Hepatocyte (in vitro differentiated cells): ENCODE measurements around the gene EIPR1.

ENCODE experiments used
- EZH2 ChIP-seq: fragments of 200-600 bp; sonication (generic); IDR thresholded peaks from 2 replicates; pipeline ENCODE4 v1.6.1; 2016; ENCODE audit warnings: antibody characterized with exemption, mild to moderate bottlenecking, borderline replicate concordance
- EZH2phosphoT487 ChIP-seq: fragments of 200-600 bp; sonication (generic); IDR thresholded peaks from one replicate; pipeline ENCODE4 v1.6.1; 2018; ENCODE audit warnings: antibody characterized with exemption, mild to moderate bottlenecking, low read depth, moderate library complexity; ENCODE audit not compliant: unreplicated experiment, severe bottlenecking
- TF ChIP-seq, protein P1 (sequence below): fragments of 200-600 bp; sonication (generic); IDR thresholded peaks from 2 replicates; pipeline ENCODE4 v1.5.1; 2016; ENCODE audit warnings: antibody characterized with exemption, mild to moderate bottlenecking; ENCODE audit not compliant: poor library complexity

DNA sequence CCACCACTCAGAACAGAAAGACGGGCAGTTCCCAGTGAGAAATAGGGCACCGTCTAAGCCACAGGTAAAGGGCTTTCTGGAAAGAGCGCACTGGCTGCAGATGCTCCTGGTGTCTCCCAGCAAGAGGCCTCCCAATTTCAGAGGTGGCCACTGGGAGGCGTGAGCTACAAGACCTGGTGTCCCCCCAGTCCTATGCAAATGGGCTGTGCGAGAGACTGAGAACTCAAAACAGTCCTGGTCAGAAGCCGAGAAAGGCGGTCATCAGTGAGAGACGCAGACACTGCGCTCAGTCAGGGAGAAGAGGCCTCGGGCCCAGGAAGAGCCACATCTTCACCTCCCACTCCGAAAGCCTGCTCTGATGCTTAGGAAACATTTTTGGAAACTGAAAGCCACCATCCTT lies 179.5 kb downstream of the EIPR1 start:
- TF ChIP-seq, protein P1, sequence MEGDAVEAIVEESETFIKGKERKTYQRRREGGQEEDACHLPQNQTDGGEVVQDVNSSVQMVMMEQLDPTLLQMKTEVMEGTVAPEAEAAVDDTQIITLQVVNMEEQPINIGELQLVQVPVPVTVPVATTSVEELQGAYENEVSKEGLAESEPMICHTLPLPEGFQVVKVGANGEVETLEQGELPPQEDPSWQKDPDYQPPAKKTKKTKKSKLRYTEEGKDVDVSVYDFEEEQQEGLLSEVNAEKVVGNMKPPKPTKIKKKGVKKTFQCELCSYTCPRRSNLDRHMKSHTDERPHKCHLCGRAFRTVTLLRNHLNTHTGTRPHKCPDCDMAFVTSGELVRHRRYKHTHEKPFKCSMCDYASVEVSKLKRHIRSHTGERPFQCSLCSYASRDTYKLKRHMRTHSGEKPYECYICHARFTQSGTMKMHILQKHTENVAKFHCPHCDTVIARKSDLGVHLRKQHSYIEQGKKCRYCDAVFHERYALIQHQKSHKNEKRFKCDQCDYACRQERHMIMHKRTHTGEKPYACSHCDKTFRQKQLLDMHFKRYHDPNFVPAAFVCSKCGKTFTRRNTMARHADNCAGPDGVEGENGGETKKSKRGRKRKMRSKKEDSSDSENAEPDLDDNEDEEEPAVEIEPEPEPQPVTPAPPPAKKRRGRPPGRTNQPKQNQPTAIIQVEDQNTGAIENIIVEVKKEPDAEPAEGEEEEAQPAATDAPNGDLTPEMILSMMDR = no peak
- no peak for TF ChIP-seq EZH2
- TF ChIP-seq EZH2phosphoT487 = no peak
